Colonic mucosa (tissue), 4 donors: ENCODE data around the gene XYLB. TPM values are rescaled to one million over a fixed set of nuclear protein-coding genes. Genes with fewer than 3 reads are reported as not detected.
"Not testable (repeated sequence)": the region's sequence is repeated elsewhere in the genome, so short reads cannot be mapped to it uniquely, and the experiment has no call there.

ENCODE experiments used
- DNase-seq: peaks from one replicate; pipeline ENCODE4 v3.0.0-alpha.2; 2020
- H3K27ac ChIP-seq: fragments of 200-600 bp; one replicate; pipeline ENCODE4 v1.8.0; 2021
- H3K27me3 ChIP-seq: fragments of 200-600 bp; one replicate; pipeline ENCODE4 v1.8.0; 2021
- H3K36me3 ChIP-seq: fragments of 200-600 bp; one replicate; pipeline ENCODE4 v1.8.0; 2021
- H3K4me1 ChIP-seq: fragments of 200-600 bp; one replicate; pipeline ENCODE4 v1.8.0; 2021; ENCODE audit warnings: mild to moderate bottlenecking
- H3K4me3 ChIP-seq: fragments of 200-600 bp; one replicate; pipeline ENCODE4 v1.8.0; 2021
- H3K9ac ChIP-seq, 2 donors: one replicate each; pipeline ENCODE4 v1.7.0; 2013; ENCODE audit warnings: control low read depth in 2 of 2, low read depth in 2 of 2, low read length in 2 of 2
- H3K9me3 ChIP-seq: fragments of 200-600 bp; one replicate; pipeline ENCODE4 v1.8.0; 2021
- CTCF ChIP-seq: fragments of 200-600 bp; IDR thresholded peaks from one replicate; pipeline ENCODE4 v1.8.0; 2022; ENCODE audit warnings: antibody characterized with exemption, mild to moderate bottlenecking
- intact Hi-C: fragments of 100-400 bp; cut with DNase I; formaldehyde crosslinking; loops from one replicate; pipeline ENCODE4 v1.14.1; 2022
- total RNA-seq, 2 donors: library from RNA; stranded (reverse); fragmentation: NEBNext Ultra II Directional in 1 of 2; extraction: Animal tissue kit (Norgen Biotek cat#: 25700) in 1 of 2; gene quantifications; one replicate each; pipeline ENCODE4 v1.2.1, GENCODE V29; 2021
- donor health status: healthy.
- donor health status: DM: no; HTN: no; CAD: no.
- donor health status: DM: no; HTN: no; CAD: no.

Gene XYLB
- total RNA-seq, 2 donors from 2014 or later = 13.4 to 17.4 TPM

- Histone ChIP-seq H3K27ac (no peak overlapping the region), H3K9ac (no peak overlapping the region), H3K4me1 (no peaks in the 10 kb centered on the region), H3K27me3 (no peaks in the 10 kb centered on the region), H3K36me3 (no peaks in the 10 kb centered on the region), H3K4me3 (no peak overlapping the region), H3K9me3 (no peaks in the 10 kb centered on the region)
- no peak for TF ChIP-seq CTCF
- no peak for DNase-seq
- intact Hi-C loops = no loop called here
These were observed 54.8 kb downstream of the XYLB start for GRCh38 chr3:38401246-38401962.

- Histone ChIP-seq H3K4me3 (no peak overlapping the region), H3K4me1 (no peaks in the 10 kb centered on the region), H3K9ac (no peak overlapping the region), H3K9me3 (no peaks in the 10 kb centered on the region), H3K27ac (no peak overlapping the region), H3K27me3 (no peaks in the 10 kb centered on the region), H3K36me3 (no peaks in the 10 kb centered on the region)
- DNase-seq = peak; percentile 40
- intact Hi-C loops = no loop called here
- TF ChIP-seq CTCF = no peak
These were observed 57.7 kb downstream of the XYLB start for GRCh38 chr3:38404286-38404685.

GRCh38 chr3:38411591-38411990 lies 65.0 kb downstream of the XYLB start:
- H3K36me3 ChIP-seq = no peaks in the 10 kb centered on the region
- H3K9ac ChIP-seq = no peak overlapping the region
- H3K4me3 ChIP-seq = no peak overlapping the region
- no peak overlapping the region for H3K27ac ChIP-seq
- no peaks in the 10 kb centered on the region for H3K4me1 ChIP-seq
- TF ChIP-seq CTCF = no peak
- H3K27me3 ChIP-seq = no peaks in the 10 kb centered on the region
- no peaks in the 10 kb centered on the region for H3K9me3 ChIP-seq
- no peak for DNase-seq
- intact Hi-C loops = no loop called here

- H3K27me3 ChIP-seq, H3K4me3 ChIP-seq, H3K9me3 ChIP-seq, H3K9ac ChIP-seq, H3K27ac ChIP-seq, intact Hi-C loops, DNase-seq, H3K4me1 ChIP-seq, H3K36me3 ChIP-seq: not testable (repeated sequence)
These were observed 74.2 kb downstream of the XYLB start for GRCh38 chr3:38420758-38421157.

- Histone ChIP-seq H3K36me3 (no peaks in the 10 kb centered on the region), H3K4me3 (no peak overlapping the region), H3K27ac (no peak overlapping the region), H3K27me3 (no peaks in the 10 kb centered on the region), H3K4me1 (no peaks in the 10 kb centered on the region), H3K9ac (no peak overlapping the region), H3K9me3 (no peaks in the 10 kb centered on the region)
- no peak for TF ChIP-seq CTCF
- DNase-seq = no peak
- intact Hi-C loops = no loop called here
These were observed 75.2 kb downstream of the XYLB start for GRCh38 chr3:38421679-38422336.

- H3K27me3 ChIP-seq, H3K4me1 ChIP-seq, DNase-seq, intact Hi-C loops, H3K36me3 ChIP-seq, H3K9me3 ChIP-seq, H3K27ac ChIP-seq, H3K9ac ChIP-seq, H3K4me3 ChIP-seq: not testable (repeated sequence)
These were observed 80.3 kb downstream of the XYLB start for GRCh38 chr3:38426798-38427426.

GRCh38 chr3:38432871-38433658 lies 86.5 kb downstream of the XYLB start:
- H3K9me3 ChIP-seq, DNase-seq, intact Hi-C loops: not testable (repeated sequence)

GRCh38 chr3:38433661-38434060 lies 87.1 kb downstream of the XYLB start:
- H3K36me3 ChIP-seq, H3K4me1 ChIP-seq, H3K4me3 ChIP-seq, H3K27me3 ChIP-seq, H3K27ac ChIP-seq, DNase-seq, intact Hi-C loops, H3K9ac ChIP-seq, H3K9me3 ChIP-seq: not testable (repeated sequence)

More at GRCh38 chr3:38432871-38433658, 86.5 kb downstream of the XYLB start:
- H3K36me3 ChIP-seq, H3K27me3 ChIP-seq, H3K9ac ChIP-seq, H3K27ac ChIP-seq, H3K4me1 ChIP-seq, H3K4me3 ChIP-seq: not testable (repeated sequence)
